GM13976 (cell line): ENCODE measurements around the gene TAAR2.
A peak's percentile ranks its signal among the peaks of the same experiment; 100 is the strongest.
"Not testable (repeated sequence)": the region's sequence is repeated elsewhere in the genome, so short reads cannot be mapped to it uniquely, and the experiment has no call there.

Experiments used
- DNase-seq: peaks from one replicate; pipeline ENCODE4 v3.0.0; 2012; ENCODE audit warnings: low spot score
- CTCF ChIP-seq: IDR thresholded peaks from 2 replicates; pipeline ENCODE4 v1.5.1; 2012; ENCODE audit warnings: borderline replicate concordance, mild to moderate bottlenecking; ENCODE audit not compliant: insufficient read depth; ENCODE audit errors: extremely low read depth, missing control alignments, control extremely low read depth
- in situ Hi-C: fragments of 300-500 bp; cut with MboI; formaldehyde crosslinking; loops from one replicate; pipeline ENCODE4 v1.12.0; 2022; ENCODE audit warnings: low sequenced_read_pairs, mixed read lengths, inconsistent platforms; ENCODE audit not compliant: unreplicated experiment

TAAR2 gene

GRCh38 chr6:132614554-132614953 is 9.5 kb downstream of the TAAR2 start:
- no peak for TF ChIP-seq CTCF
- in situ Hi-C loops: no loop called here
- DNase-seq: no peak

GRCh38 chr6:132612449-132613108 is 11.5 kb downstream of the TAAR2 start:
- no peak for TF ChIP-seq CTCF
- DNase-seq: no peak
- in situ Hi-C loops: no loop called here

- TF ChIP-seq CTCF: no peak
- in situ Hi-C loops: no loop called here
- DNase-seq: no peak
These were observed 12.5 kb downstream of the TAAR2 start for GRCh38 chr6:132611616-132612015.

GRCh38 chr6:132607544-132608233 is 16.4 kb downstream of the TAAR2 start:
- TF ChIP-seq CTCF: no peak
- in situ Hi-C loops: no loop called here
- DNase-seq: no peak

- no peak for DNase-seq
- no peak for TF ChIP-seq CTCF
- in situ Hi-C loops: no loop called here
These were observed 19.4 kb downstream of the TAAR2 start for GRCh38 chr6:132604635-132605152.

- DNase-seq, in situ Hi-C loops: not testable (repeated sequence)
These were observed 23.2 kb downstream of the TAAR2 start for GRCh38 chr6:132600900-132601299.

GRCh38 chr6:132598473-132598872 is 25.6 kb downstream of the TAAR2 start:
- no peak for DNase-seq
- TF ChIP-seq CTCF: peak; percentile 15
- in situ Hi-C loops: no loop called here
